ENCODE measurements around the gene TMF1.

- no peak for TF ChIP-seq EZH2 (IDR thresholded peaks at IDR 0.05; ENCODE audit: low read length, missing control alignments)
- no peak for TF ChIP-seq CTCF (conservative IDR thresholded peaks at IDR 0.05 in 1 of 2, IDR thresholded peaks at IDR 0.05 in 1 of 2; ENCODE audit: low read depth in 1 of 2, low read length in 2 of 2)
These were observed 52.5 kb downstream of the TMF1 start for GRCh38 chr3:68999605-69000004.
